PC-3 (cell line): ENCODE measurements around the gene MIEF1.

Source experiments
- EZH2 ChIP-seq: fragments of 300-600 bp; sonication (generic); IDR thresholded peaks from one replicate; pipeline ENCODE4 v1.6.1; 2017; ENCODE audit warnings: antibody characterized with exemption, mild to moderate bottlenecking, low read length; ENCODE audit not compliant: unreplicated experiment
- EZH2phosphoT487 ChIP-seq: fragments of 300-600 bp; sonication (generic); IDR thresholded peaks from 2 replicates; pipeline ENCODE4 v1.6.1; 2018; ENCODE audit warnings: mild to moderate bottlenecking, antibody characterized with exemption, low read length, borderline replicate concordance
- TF ChIP-seq, protein P1 (sequence below): fragments of 300-600 bp; sonication (generic); conservative IDR thresholded peaks from 2 replicates; pipeline ENCODE4 v1.5.1; 2017; ENCODE audit warnings: antibody characterized with exemption, low read depth, mild to moderate bottlenecking, low read length

DNA sequence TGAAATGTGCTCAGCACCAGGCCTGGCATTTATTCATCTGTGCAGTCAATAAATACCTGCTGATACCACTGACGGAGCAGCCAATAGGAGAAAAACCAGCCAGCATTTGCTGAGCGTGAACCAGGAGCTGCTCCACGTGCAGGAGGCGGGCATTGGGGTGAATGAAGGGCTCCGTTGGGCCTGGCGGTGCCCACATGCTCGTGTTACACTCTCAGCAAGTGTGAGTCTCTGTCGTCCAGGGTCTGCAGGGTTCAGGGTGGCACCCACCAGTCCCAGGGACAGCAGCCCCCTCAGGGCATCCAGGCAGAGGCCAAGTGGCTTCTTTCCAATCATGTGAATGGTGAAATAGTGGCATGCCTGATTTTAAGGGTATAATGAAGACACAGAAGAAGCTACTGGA, 34.6 kb downstream of the MIEF1 start:
- TF ChIP-seq EZH2 (no peak), EZH2phosphoT487 (no peak)
- TF ChIP-seq, protein P1, sequence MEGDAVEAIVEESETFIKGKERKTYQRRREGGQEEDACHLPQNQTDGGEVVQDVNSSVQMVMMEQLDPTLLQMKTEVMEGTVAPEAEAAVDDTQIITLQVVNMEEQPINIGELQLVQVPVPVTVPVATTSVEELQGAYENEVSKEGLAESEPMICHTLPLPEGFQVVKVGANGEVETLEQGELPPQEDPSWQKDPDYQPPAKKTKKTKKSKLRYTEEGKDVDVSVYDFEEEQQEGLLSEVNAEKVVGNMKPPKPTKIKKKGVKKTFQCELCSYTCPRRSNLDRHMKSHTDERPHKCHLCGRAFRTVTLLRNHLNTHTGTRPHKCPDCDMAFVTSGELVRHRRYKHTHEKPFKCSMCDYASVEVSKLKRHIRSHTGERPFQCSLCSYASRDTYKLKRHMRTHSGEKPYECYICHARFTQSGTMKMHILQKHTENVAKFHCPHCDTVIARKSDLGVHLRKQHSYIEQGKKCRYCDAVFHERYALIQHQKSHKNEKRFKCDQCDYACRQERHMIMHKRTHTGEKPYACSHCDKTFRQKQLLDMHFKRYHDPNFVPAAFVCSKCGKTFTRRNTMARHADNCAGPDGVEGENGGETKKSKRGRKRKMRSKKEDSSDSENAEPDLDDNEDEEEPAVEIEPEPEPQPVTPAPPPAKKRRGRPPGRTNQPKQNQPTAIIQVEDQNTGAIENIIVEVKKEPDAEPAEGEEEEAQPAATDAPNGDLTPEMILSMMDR: no peak
